ENCODE data around the gene GTF2IRD1. TPM values are rescaled to one million over a fixed set of nuclear protein-coding genes. Genes with fewer than 3 reads are reported as not detected.

GTF2IRD1 gene
- total and polyA plus RNA-seq, 9 of the 15 experiments (the other 6 are each of a cell fraction or from before 2014, with no cell fraction given), result 9.1 to 30.2 (median 14.0) TPM

- TF ChIP-seq KLF16 (IDR thresholded peaks at IDR 0.05) (peak; percentile 58; the same call in 1 of the 2 replicates), RAD21 (CRISPR knock-in tag; conservative IDR thresholded peaks at IDR 0.05 in 1 of 2, IDR thresholded peaks at IDR 0.05 in 1 of 2) (peak; percentile 98), CHD1 (IDR thresholded peaks at IDR 0.05; ENCODE audit: low read length) (no peak), NONO (IDR thresholded peaks at IDR 0.05; ENCODE audit: low read depth in 2 of 2, low read length in 1 of 2) (no peak; a peak in 1 of 4 replicates), BRCA1 (IDR thresholded peaks at IDR 0.05) (no peak), BRCA1 (CRISPR knock-in tag; IDR thresholded peaks at IDR 0.05) (no peak), ZNF121 (CRISPR knock-in tag; conservative IDR thresholded peaks at IDR 0.05) (no peak), SP2 (IDR thresholded peaks at IDR 0.05; ENCODE audit: extremely low read depth, low read depth, low read length, poor library complexity, severe bottlenecking) (no peak), ZNF764 (CRISPR knock-in tag; IDR thresholded peaks at IDR 0.05; ENCODE audit: low read depth) (no peak), ZNF23 (CRISPR knock-in tag; IDR thresholded peaks at IDR 0.05) (no peak), ZNF347 (CRISPR knock-in tag; IDR thresholded peaks at IDR 0.05; ENCODE audit: low read depth) (no peak), SNRNP70 (optimal IDR thresholded peaks at IDR 0.05; ENCODE audit: low read depth, low read length) (no peak), SOX6 (IDR thresholded peaks at IDR 0.05) (0 out of 2 replicates have a peak, but pooled peaks have one; percentile 14), ZNF592 (IDR thresholded peaks at IDR 0.05) (no peak), RBM39 (optimal IDR thresholded peaks at IDR 0.05; ENCODE audit: low read depth, low read length) (no peak), CTCFL (IDR thresholded peaks at IDR 0.05; ENCODE audit: borderline replicate concordance, insufficient read depth, low read depth, low read length, poor library complexity, severe bottlenecking) (no peak), SRSF3 (IDR thresholded peaks at IDR 0.05; ENCODE audit: insufficient read depth, low read length) (no peak), SNAPC5 (CRISPR knock-in tag; IDR thresholded peaks at IDR 0.05) (no peak), CHAMP1 (IDR thresholded peaks at IDR 0.05) (no peak)
Observed at GRCh38 chr7:74417419-74417971, 36.2 kb upstream of the GTF2IRD1 start (continued).
